Measurements from ENCODE around the gene KHK. TPM values are rescaled to one million over a fixed set of nuclear protein-coding genes. Genes with fewer than 3 reads are reported as not detected.

The KHK gene
- total and polyA plus RNA-seq, 9 of the 15 experiments (the other 6 are each of a cell fraction or from before 2014, with no cell fraction given) = 1.5 to 10.7 (median 5.2) TPM

- TF ChIP-seq ZFP1 (CRISPR knock-in tag; IDR thresholded peaks at IDR 0.05) = no peak
- TF ChIP-seq MTA2 (IDR thresholded peaks at IDR 0.05; ENCODE audit: low read depth) = no peak
- no peak for TF ChIP-seq ZNF445 (CRISPR knock-in tag; IDR thresholded peaks at IDR 0.05; ENCODE audit: low read depth)
- TF ChIP-seq YBX1 (IDR thresholded peaks at IDR 0.05) = no peak
- no peak for TF ChIP-seq PTRF (tag; IDR thresholded peaks at IDR 0.05)
- TF ChIP-seq ATF2 (CRISPR knock-in tag; IDR thresholded peaks at IDR 0.05) = no peak
- TF ChIP-seq HBP1 (CRISPR knock-in tag; IDR thresholded peaks at IDR 0.05) = no peak
- TF ChIP-seq SMARCB1 (IDR thresholded peaks at IDR 0.05; ENCODE audit: insufficient read length, low read depth) = no peak
- peak; percentile 72 for TF ChIP-seq VEZF1 (CRISPR knock-in tag; IDR thresholded peaks at IDR 0.05)
- peak; percentile 22 for TF ChIP-seq RBBP5 (IDR thresholded peaks at IDR 0.05; ENCODE audit: borderline replicate concordance, insufficient read depth, low read length, poor library complexity, severe bottlenecking)
- TF ChIP-seq ZNF140 (CRISPR knock-in tag; IDR thresholded peaks at IDR 0.05) = no peak
- peak; percentile 77; the same call in 1 of the 2 replicates for TF ChIP-seq ETS1 (conservative IDR thresholded peaks at IDR 0.05; ENCODE audit: control insufficient read depth, low read depth, low read length)
- no peak for TF ChIP-seq ZNF584 (CRISPR knock-in tag; IDR thresholded peaks at IDR 0.05; ENCODE audit: low read depth)
- no peak for TF ChIP-seq FOXK1 (CRISPR knock-in tag; IDR thresholded peaks at IDR 0.05; ENCODE audit: borderline replicate concordance)
- TF ChIP-seq ATF1 (CRISPR knock-in tag; IDR thresholded peaks at IDR 0.05) = peak; percentile 58; the same call in 1 of the 2 replicates
- peak; percentile 73 for TF ChIP-seq ATF1 (tag; IDR thresholded peaks at IDR 0.05)
- TF ChIP-seq PML (IDR thresholded peaks at IDR 0.05; ENCODE audit: low read length) = peak; percentile 45
- TF ChIP-seq ZNF79 (CRISPR knock-in tag; IDR thresholded peaks at IDR 0.05; ENCODE audit: low read depth) = no peak
- no peak for TF ChIP-seq CBFB (CRISPR knock-in tag; IDR thresholded peaks at IDR 0.05)
- 0 out of 2 replicates have a peak, but pooled peaks have one; percentile 51 for TF ChIP-seq ZKSCAN1 (IDR thresholded peaks at IDR 0.05; ENCODE audit: low read depth, low read length)
- no peak for TF ChIP-seq ZNF764 (CRISPR knock-in tag; IDR thresholded peaks at IDR 0.05; ENCODE audit: low read depth)
- TF ChIP-seq ZNF511 (CRISPR knock-in tag; IDR thresholded peaks at IDR 0.05) = no peak; the same call in 1 of the 2 replicates
- no peak for TF ChIP-seq ZNF77 (CRISPR knock-in tag; IDR thresholded peaks at IDR 0.05)
Observed at GRCh38 chr2:27086090-27086723, 365 bp upstream of the KHK start (continued).
